ENCODE data around the gene TMF1. TPM values are rescaled to one million over a fixed set of nuclear protein-coding genes. Genes with fewer than 3 reads are reported as not detected.

The TMF1 gene
- total RNA-seq = 38.0 TPM
- long read RNA-seq, full-length matches to known transcripts = 32 of 50 reads
- long read RNA-seq, partial matches to known transcripts = 9 of 50 reads
- long read RNA-seq, other reads (novel, unspliced or antisense) = 9 of 50 reads

DNA sequence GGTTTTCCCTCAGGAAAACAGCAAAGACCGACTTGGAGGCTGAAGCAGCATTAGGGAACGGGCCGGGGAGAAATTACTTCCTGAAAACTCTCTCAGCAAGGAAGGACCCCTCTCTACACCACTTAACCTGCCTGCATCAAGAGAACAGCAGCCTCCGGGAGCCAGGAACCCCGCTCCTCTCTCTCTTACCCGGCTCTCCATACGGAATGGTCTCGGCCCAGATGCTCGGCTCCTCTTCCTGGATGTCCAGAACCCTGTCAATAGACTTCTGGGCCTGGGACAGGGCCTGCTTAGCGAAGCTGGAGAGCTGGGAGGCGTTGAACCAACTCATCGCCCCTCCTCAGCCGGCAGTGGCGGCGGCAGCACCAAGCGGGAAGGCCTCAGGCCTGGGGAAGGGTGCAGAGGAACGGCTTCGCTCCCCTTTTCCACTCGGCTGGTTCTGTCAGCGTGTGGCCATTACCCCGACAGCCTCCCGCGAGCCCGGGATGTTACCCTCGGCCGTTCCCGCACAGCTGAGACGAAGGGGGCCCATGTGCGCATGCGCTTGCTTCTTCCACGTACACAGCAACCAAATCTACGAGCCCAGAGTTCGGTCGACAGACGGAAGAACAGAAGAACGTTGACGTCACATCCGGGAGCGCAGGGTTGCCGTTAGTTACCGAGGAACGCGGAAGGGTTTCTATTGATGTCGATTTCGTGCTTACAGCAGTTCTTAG lies at the start of gene TMF1:
TMF1 (minus strand) TSS at position 578 of the 716 bp plus-strand sequence; CDS start at position 331, 247 bp downstream.
- intact Hi-C loops (cut with DNase I) = no loop called here
- peaks cover 43% of the 10 kb centered on the region for H3K36me3 ChIP-seq
- H3K27ac ChIP-seq = peak within 1 kb of the TSS; percentile 97
- H3K9me3 ChIP-seq = no peaks in the 10 kb centered on the region
- H3K27me3 ChIP-seq = no peaks in the 10 kb centered on the region
- peaks cover 31% of the 10 kb centered on the region for H3K4me1 ChIP-seq
- peak within 1 kb of the TSS; percentile 84 for H3K4me3 ChIP-seq
- DNase-seq (peak; percentile 99), ATAC-seq (peak; percentile 98)
- no peak for TF ChIP-seq CTCF (IDR thresholded peaks at IDR 0.05)

- no peak overlapping the region for H3K27ac ChIP-seq
- H3K27me3 ChIP-seq = no peaks in the 10 kb centered on the region
- H3K9me3 ChIP-seq = no peaks in the 10 kb centered on the region
- intact Hi-C loops (cut with DNase I) = no loop called here
- no peak for TF ChIP-seq CTCF (IDR thresholded peaks at IDR 0.05)
- H3K36me3 ChIP-seq = peaks cover 46% of the 10 kb centered on the region
- H3K4me3 ChIP-seq = no peak overlapping the region
- H3K4me1 ChIP-seq = peaks cover 32% of the 10 kb centered on the region
- DNase-seq = no peak
- no peak for ATAC-seq
Observed at GRCh38 chr3:69099576-69099975, 47.4 kb upstream of the TMF1 start.

DNA sequence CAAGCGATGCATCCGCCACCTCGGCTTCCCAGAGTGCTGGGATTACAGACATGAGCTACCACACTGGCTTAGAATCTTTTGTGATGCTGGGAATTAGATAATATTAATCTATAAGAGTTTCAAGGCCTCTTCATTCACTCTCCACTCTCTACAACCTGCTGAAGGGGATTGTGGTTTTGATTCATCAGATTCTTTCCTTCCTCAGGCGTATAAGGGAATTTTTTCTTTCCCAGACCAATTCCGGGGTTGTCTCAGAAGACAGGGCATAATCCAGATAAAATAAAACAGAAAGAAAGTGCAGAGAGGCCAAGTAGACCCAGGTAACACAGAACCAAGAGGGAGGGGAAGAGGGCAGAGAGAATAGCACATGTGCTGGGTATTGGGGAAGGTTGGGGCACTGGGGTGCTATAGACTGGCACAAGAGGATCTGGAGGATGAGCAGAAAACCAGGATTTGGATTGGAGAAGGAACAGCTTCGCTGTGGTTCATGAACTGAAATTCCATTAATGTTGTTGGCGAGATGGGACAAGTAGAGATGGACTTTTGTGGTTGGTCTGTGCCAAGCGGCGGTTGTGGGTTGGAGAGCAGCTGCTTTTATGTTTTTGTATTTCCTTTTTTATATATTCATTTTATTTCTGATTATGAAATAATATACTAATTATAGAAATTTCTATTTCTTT lies 45.4 kb upstream of the TMF1 start:
- peaks cover 52% of the 10 kb centered on the region for H3K4me1 ChIP-seq

GRCh38 chr3:69096299-69096698 lies 44.2 kb upstream of the TMF1 start:
- peaks cover 65% of the 10 kb centered on the region for H3K4me1 ChIP-seq
- no peaks in the 10 kb centered on the region for H3K27me3 ChIP-seq
- intact Hi-C loops (cut with DNase I) = no loop called here
- H3K36me3 ChIP-seq = peaks cover 15% of the 10 kb centered on the region
- H3K9me3 ChIP-seq = no peaks in the 10 kb centered on the region
- ATAC-seq (no peak), DNase-seq (no peak)
- H3K27ac ChIP-seq = peak overlapping the region; percentile 11
- TF ChIP-seq CTCF (IDR thresholded peaks at IDR 0.05) = no peak
- H3K4me3 ChIP-seq = no peak overlapping the region

More for the DNA sequence above, 45.4 kb upstream of the TMF1 start:
- Histone ChIP-seq H3K27ac (no peak overlapping the region), H3K36me3 (peaks cover 26% of the 10 kb centered on the region), H3K4me3 (no peak overlapping the region), H3K27me3 (no peaks in the 10 kb centered on the region), H3K9me3 (no peaks in the 10 kb centered on the region)
- intact Hi-C loops (cut with DNase I) = no loop called here
- no peak for TF ChIP-seq CTCF (IDR thresholded peaks at IDR 0.05)
- DNase-seq (no peak), ATAC-seq (peak; percentile 22)

- peaks cover 15% of the 10 kb centered on the region for H3K36me3 ChIP-seq
- peak overlapping the region; percentile 11 for H3K27ac ChIP-seq
- TF ChIP-seq CTCF (IDR thresholded peaks at IDR 0.05) = no peak
- no peaks in the 10 kb centered on the region for H3K9me3 ChIP-seq
- H3K4me1 ChIP-seq = peaks cover 71% of the 10 kb centered on the region
- H3K4me3 ChIP-seq = no peak overlapping the region
- ATAC-seq = no peak
- intact Hi-C loops (cut with DNase I) = no loop called here
- no peak for DNase-seq
- H3K27me3 ChIP-seq = no peaks in the 10 kb centered on the region
Observed at GRCh38 chr3:69095636-69096035, 43.5 kb upstream of the TMF1 start.
